ENCODE results near the gene AP2A2.

GRCh38 chr11:967995-968751 is 42.5 kb downstream of the AP2A2 start:
- TF ChIP-seq CTCF (IDR thresholded peaks at IDR 0.05) (no peak), POLR2A (IDR thresholded peaks at IDR 0.05) (no peak), POLR2AphosphoS5 (IDR thresholded peaks at IDR 0.05) (no peak)

Data from prostate gland (tissue), 2 donors.